Measurements from ENCODE around the gene CCL22.

The CCL22 gene

GRCh38 chr16:57377080-57377841 is 18.7 kb downstream of the CCL22 start:
- no peak overlapping the region for H3K27ac ChIP-seq (replicated peaks)
- no peak for TF ChIP-seq REST (IDR thresholded peaks at IDR 0.05; ENCODE audit: insufficient replicate concordance, low read depth)
- peaks cover 6% of the 10 kb centered on the region for H3K27me3 ChIP-seq (ENCODE audit: insufficient read depth, poor library complexity, severe bottlenecking)
- no peak overlapping the region for H3K4me3 ChIP-seq (replicated peaks; ENCODE audit: insufficient read depth, low read length)
- DNase-seq (ENCODE audit: low read depth in 1 of 2, low spot score in 1 of 2), result no peak

- DNase-seq (ENCODE audit: low read depth in 1 of 2, low spot score in 1 of 2), result no peak
- Histone ChIP-seq H3K27me3 (ENCODE audit: insufficient read depth, poor library complexity, severe bottlenecking) (peaks cover 6% of the 10 kb centered on the region), H3K4me3 (replicated peaks; ENCODE audit: insufficient read depth, low read length) (no peak overlapping the region), H3K27ac (replicated peaks) (no peak overlapping the region)
- TF ChIP-seq CTCF (IDR thresholded peaks at IDR 0.05; ENCODE audit: insufficient read depth, low read length), result no peak
- no peak for TF ChIP-seq REST (IDR thresholded peaks at IDR 0.05; ENCODE audit: insufficient replicate concordance, low read depth)
- TF ChIP-seq SPI1 (IDR thresholded peaks at IDR 0.05; ENCODE audit: borderline replicate concordance, low read depth), result no peak
- no peak for TF ChIP-seq GABPA (IDR thresholded peaks at IDR 0.05; ENCODE audit: low read depth)
- no peak for TF ChIP-seq POLR2AphosphoS5 (IDR thresholded peaks at IDR 0.05; ENCODE audit: low read depth)
Observed at GRCh38 chr16:57379579-57379978, 21.0 kb downstream of the CCL22 start.

- DNase-seq (ENCODE audit: low read depth in 1 of 2, low spot score in 1 of 2), result peak in 1 of 2 experiments; percentile 46
- Histone ChIP-seq H3K27me3 (ENCODE audit: insufficient read depth, poor library complexity, severe bottlenecking) (peaks cover 4% of the 10 kb centered on the region), H3K4me3 (replicated peaks; ENCODE audit: insufficient read depth, low read length) (no peak overlapping the region), H3K27ac (replicated peaks) (no peak overlapping the region)
- TF ChIP-seq CTCF (IDR thresholded peaks at IDR 0.05; ENCODE audit: insufficient read depth, low read length) (no peak), SPI1 (IDR thresholded peaks at IDR 0.05; ENCODE audit: borderline replicate concordance, low read depth) (peak; percentile 21; the same call in 1 of the 2 replicates), POLR2AphosphoS5 (IDR thresholded peaks at IDR 0.05; ENCODE audit: low read depth) (peak; percentile 31; the same call in 1 of the 2 replicates), REST (IDR thresholded peaks at IDR 0.05; ENCODE audit: insufficient replicate concordance, low read depth) (no peak)
Observed at GRCh38 chr16:57380671-57381462, 22.3 kb downstream of the CCL22 start.
